HG03159 (cell line): ENCODE data around the gene TMEM156.

ENCODE experiments used
- ATAC-seq: cut with Tn5 transposase; IDR thresholded peaks from one replicate; pipeline ENCODE4 v1.9.1; 2021; ENCODE audit warnings: mild to moderate bottlenecking, moderate library complexity; ENCODE audit not compliant: unreplicated experiment

The TMEM156 gene

GRCh38 chr4:39032218-39033085, at the start of gene TMEM156:
TMEM156 (minus strand) TSS chr4:39032409; CDS start chr4:39032313, 96 bp downstream.
- ATAC-seq: peak; percentile 72

- no peak for ATAC-seq
Measured at GRCh38 chr4:39078829-39079228, 46.6 kb upstream of the TMEM156 start.

- ATAC-seq: no peak
Measured at GRCh38 chr4:39068907-39069306, 36.7 kb upstream of the TMEM156 start.

- no peak for ATAC-seq
Measured at GRCh38 chr4:39067451-39067850, 35.2 kb upstream of the TMEM156 start.

GRCh38 chr4:39067031-39067430, 34.8 kb upstream of the TMEM156 start:
- ATAC-seq: no peak

- no peak for ATAC-seq
Measured at GRCh38 chr4:39066371-39066770, 34.2 kb upstream of the TMEM156 start.

GRCh38 chr4:39063430-39063829, 31.2 kb upstream of the TMEM156 start:
- ATAC-seq: no peak

GRCh38 chr4:39062770-39063097, 30.5 kb upstream of the TMEM156 start:
- ATAC-seq: no peak

- no peak for ATAC-seq
Measured at GRCh38 chr4:39062094-39062769, 30.0 kb upstream of the TMEM156 start, which contains the start of gene KLHL5. KLHL5 (plus strand) TSS chr4:39062232; CDS start chr4:39062653, 421 bp downstream.

GRCh38 chr4:39061457-39061856, 29.2 kb upstream of the TMEM156 start:
- no peak for ATAC-seq

GRCh38 chr4:39056023-39056422, 23.8 kb upstream of the TMEM156 start:
- no peak for ATAC-seq

- ATAC-seq: no peak
Measured at GRCh38 chr4:39054497-39054896, 22.3 kb upstream of the TMEM156 start.

GRCh38 chr4:39053983-39054382, 21.8 kb upstream of the TMEM156 start:
- ATAC-seq: no peak

GRCh38 chr4:39051492-39051891, 19.3 kb upstream of the TMEM156 start:
- no peak for ATAC-seq

- ATAC-seq: no peak
Measured at GRCh38 chr4:39050590-39050989, 18.4 kb upstream of the TMEM156 start.

- no peak for ATAC-seq
Measured at GRCh38 chr4:39048311-39048710, 16.1 kb upstream of the TMEM156 start.

- ATAC-seq: no peak
Measured at GRCh38 chr4:39047681-39048080, 15.5 kb upstream of the TMEM156 start.

- no peak for ATAC-seq
Measured at GRCh38 chr4:39046249-39046648, 14.0 kb upstream of the TMEM156 start.

- no peak for ATAC-seq
Measured at GRCh38 chr4:39045827-39046221, 13.6 kb upstream of the TMEM156 start.

- peak; percentile 31 for ATAC-seq
Measured at GRCh38 chr4:39044956-39045826, 13.0 kb upstream of the TMEM156 start.

GRCh38 chr4:39044364-39044955, 12.3 kb upstream of the TMEM156 start:
- ATAC-seq: peak; percentile 62
